CD4-positive, alpha-beta T cell treated with Interleukin-15 for 4 hours (primary cell): ENCODE measurements around the gene CDK5.
"Not testable (repeated sequence)": the region's sequence is repeated elsewhere in the genome, so short reads cannot be mapped to it uniquely, and the experiment has no call there.

Source experiments
- DNase-seq: peaks from one replicate; pipeline ENCODE4 v3.0.0-alpha.2; 2020; ENCODE audit warnings: low spot score

The CDK5 gene

DNA sequence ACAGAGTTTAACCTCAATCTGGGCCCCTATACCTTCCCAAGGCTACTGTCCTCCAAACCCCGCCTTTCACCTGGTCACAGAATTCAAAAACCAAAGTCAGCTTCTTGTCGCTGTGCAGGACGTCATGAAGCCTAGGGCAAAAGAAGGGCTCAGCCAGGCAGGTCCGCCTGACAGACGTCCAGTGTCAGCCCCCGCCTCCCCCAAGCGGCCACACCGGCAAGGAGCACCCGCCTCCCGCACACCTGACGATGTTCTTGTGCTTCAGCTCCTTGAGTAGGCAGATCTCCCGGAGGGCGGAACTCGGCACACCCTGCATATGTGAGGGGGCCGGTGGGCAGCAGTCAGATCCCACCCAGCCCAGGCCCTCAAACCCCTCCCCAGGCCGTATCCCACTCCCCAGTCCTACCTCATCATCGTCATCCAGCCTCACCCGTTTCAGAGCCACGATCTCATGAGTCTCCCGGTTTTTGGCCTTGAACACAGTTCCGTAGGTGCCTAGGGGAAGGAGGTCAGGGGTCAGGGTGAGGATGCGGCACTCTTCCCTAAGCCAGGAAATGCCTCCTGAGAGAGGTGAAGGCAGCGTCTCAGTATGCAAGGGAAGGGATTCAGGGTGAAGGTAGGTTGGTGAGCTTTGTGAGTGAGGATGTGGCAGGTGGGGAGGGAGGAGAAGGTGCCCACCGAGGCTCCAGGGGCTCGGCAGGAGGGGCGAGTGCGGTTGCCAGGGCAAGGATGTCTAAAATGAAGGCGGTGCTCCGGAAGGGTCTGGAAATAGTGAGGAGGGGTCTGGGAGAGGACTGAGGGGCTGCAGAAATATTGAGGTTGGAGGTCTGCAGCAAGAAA, 811 bp downstream of the CDK5 start:
- no peak for DNase-seq

DNA sequence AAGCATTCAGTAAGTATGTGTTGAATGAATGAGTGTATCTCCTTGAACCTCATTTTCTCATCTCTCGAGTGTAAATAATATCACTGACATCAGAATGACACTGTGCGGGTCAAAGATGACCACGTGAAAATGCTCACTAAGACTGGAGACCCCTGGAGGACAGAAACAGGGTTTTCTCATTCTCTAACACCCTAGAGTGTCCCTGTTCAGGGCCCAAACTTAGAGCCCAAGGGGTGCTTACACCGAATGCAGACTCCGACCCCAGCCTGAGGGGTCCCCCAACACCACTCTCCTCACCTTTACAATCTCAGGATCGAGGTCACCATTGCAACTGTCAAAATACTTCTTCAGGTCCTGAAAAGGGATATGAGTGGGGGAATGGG, 1.4 kb downstream of the CDK5 start:
- no peak for DNase-seq

GRCh38 chr7:151053751-151054150, 3.9 kb downstream of the CDK5 start:
- DNase-seq = no peak

- DNase-seq = no peak
Observed at GRCh38 chr7:151053096-151053495, 4.6 kb downstream of the CDK5 start.

DNA sequence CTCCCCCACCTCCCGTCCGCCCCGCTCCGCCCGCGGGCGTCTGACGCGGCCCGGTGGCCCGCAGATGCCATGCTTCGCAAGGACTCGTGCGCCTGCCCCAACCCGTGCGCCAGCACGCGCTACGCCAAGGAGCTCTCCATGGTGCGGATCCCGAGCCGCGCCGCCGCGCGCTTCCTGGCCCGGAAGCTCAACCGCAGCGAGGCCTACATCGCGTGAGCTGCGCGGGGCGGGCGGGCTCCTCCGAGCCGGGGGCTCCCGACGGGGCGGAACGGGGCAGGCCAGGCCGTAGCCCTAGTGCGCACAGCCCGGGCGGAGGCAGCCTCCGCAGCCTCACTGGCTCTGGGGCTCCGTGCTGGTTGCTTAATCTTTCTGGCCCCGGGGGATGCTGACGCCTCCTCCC, 6.6 kb downstream of the CDK5 start:
- DNase-seq = peak; percentile 28

- no peak for DNase-seq
Observed at GRCh38 chr7:151048911-151049463, 8.7 kb downstream of the CDK5 start.

- no peak for DNase-seq
Observed at GRCh38 chr7:151047976-151048815, 9.5 kb downstream of the CDK5 start, which contains the start of gene ASIC3. ASIC3 (plus strand) TSS chr7:151048531; CDS start chr7:151048886, 355 bp downstream.

GRCh38 chr7:151046603-151047573, 10.8 kb downstream of the CDK5 start:
- DNase-seq = no peak

DNA sequence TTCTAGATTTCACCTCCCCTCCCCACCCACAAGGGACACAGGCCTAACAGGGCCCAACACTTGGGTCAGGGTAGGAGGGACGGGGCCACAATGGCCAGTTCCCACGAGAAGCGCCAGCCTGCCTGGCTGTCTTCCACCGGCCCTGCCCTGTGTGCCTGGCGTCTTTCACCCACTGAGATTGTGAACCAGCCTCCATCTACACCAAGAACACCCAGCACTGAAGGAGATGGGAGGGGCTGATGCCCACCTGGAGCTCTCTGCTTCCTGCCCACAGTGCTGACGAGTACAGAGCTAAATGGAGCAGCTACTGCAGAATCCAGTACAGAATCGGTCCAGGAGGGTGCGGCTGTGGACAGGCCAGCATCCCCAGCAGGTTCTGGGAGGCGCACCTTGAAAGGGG, 11.7 kb downstream of the CDK5 start:
- no peak for DNase-seq

DNA sequence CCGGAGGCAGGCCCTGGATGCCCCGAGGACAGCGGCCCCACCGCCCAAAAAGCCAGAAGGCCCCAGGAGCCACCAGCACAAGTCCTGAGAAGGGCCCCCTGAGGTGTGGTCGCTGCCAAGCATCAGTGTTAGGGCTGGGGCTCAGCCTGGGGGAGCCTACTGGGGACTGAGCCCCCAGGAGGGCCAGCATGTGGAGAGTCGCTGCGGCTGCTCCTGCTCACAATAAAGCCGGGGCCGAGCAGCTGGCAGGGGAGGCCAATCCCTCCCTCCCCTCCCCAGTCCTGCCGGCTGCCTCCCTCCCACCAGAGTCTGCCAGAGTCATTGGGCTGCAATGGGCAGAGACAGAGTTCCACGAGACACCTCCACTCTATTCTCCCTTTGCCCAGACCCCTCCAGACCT, 12.4 kb downstream of the CDK5 start:
- DNase-seq = no peak

DNA sequence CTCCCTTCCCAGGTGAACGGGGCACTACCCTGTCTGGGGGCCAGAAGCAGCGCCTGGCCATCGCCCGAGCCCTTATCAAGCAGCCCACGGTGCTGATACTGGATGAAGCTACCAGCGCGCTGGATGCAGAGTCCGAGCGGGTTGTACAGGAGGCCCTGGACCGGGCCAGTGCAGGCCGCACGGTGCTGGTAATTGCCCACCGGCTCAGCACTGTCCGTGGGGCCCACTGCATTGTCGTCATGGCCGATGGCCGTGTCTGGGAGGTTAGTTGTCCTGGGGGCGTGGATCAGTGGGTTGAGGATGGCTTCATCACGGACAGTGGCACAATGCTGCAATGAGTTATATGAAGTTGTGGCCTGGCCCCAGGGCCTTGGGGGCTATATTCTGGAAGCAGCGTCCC, 13.7 kb downstream of the CDK5 start:
- DNase-seq = no peak

DNA sequence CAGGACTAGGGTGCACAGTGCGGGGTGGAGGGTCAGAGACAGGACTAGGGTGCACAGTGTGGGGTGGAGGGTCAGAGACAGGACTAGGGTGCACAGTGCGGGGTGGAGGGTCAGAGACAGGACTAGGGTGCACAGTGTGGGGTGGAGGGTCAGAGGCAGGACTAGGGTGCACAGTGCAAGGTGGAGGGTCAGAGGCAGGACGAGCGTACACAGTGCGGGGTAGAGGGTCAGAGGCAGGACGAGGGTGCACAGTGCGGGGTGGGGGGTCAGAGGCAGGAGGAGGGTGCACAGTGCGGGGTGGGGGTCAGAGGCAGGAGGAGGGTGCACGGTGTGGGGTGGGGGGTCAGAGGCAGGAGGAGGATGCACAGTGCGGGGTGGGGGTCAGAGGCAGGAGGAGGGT, 14.2 kb downstream of the CDK5 start:
- not testable (repeated sequence) for DNase-seq

GRCh38 chr7:151040616-151041375, 16.9 kb downstream of the CDK5 start:
- DNase-seq = no peak

DNA sequence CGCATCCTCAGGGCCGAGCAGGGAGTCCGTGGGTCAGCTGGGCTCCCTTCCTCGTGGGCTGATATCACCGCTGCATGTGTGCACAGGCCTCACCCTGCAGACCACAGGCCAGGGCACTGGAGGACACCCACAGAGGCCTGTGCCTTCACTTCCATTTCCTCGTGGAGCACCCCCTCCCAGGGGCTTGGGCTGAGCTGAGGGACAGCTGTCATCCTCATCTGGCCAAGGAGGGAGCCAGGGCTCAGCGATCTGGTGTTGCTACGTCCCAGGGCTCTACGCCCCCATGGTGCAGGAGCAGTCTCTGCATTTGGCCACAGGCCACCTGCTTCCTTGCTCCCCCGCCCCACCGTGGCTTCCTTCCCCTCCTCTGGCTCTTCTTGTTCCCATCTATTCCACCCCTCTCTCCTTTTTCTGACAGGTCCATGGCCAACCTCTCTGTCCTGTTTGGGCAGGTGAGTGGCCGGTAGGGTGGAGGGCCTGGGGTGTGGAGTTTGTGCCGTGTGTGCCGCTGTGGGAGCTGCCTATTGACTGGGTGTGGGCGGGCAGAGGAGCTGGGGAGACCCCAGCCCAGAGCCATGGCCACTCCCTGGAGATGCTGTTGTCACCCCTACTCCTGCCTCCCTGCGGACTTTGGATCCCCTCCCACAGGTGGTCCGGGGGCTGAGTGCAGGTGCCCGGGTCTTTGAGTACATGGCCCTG, 17.7 kb downstream of the CDK5 start:
- DNase-seq = no peak

GRCh38 chr7:151038951-151039849, 18.5 kb downstream of the CDK5 start:
- peak; percentile 56 for DNase-seq

DNA sequence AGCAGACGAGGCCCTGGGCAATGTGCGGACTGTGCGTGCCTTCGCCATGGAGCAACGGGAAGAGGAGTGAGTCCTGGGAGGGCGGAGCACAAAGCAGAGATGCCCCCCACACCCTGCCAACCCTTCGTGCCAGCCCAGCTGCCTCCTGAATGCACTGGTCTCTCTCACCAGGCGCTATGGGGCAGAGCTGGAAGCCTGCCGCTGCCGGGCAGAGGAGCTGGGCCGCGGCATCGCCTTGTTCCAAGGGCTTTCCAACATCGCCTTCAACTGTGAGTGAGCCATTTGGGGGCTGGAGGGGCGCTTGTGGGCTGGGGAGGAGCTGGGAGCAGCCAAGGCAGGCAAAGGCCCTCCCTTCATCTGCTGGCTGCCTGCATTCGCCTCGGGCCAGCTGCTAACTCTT, 21.8 kb downstream of the CDK5 start:
- no peak for DNase-seq

GRCh38 chr7:151035026-151035717, 22.5 kb downstream of the CDK5 start:
- no peak for DNase-seq

GRCh38 chr7:151034312-151035025, 23.2 kb downstream of the CDK5 start:
- DNase-seq = no peak
